Gastrocnemius medialis (tissue), 4 donors: Measurements from ENCODE around the gene SMG6.
"Not testable (repeated sequence)": the region's sequence is repeated elsewhere in the genome, so short reads cannot be mapped to it uniquely, and the experiment has no call there.

Experiments used
- POLR2A ChIP-seq, 2 donors: fragments of 450-650 bp; IDR thresholded peaks; one replicate each; pipeline ENCODE4 v1.6.1; 2017; ENCODE audit warnings: antibody characterized with exemption in 2 of 2, mild to moderate bottlenecking in 2 of 2, moderate library complexity in 2 of 2
- TF ChIP-seq, protein P1 (sequence below), 5 experiments: fragments of 450-650 bp in 3 of 5; fragments of 200-600 bp in 2 of 5; sonication (generic) in 2 of 5; IDR thresholded peaks in 4 of 5; conservative IDR thresholded peaks in 1 of 5; 1 replicate in 4 of 5; 2 replicates in 1 of 5; pipeline ENCODE4 v1.5.1; 2016 to 2019; ENCODE audit warnings: antibody characterized with exemption in 5 of 5, mild to moderate bottlenecking in 3 of 5, moderate library complexity in 3 of 5

DNA sequence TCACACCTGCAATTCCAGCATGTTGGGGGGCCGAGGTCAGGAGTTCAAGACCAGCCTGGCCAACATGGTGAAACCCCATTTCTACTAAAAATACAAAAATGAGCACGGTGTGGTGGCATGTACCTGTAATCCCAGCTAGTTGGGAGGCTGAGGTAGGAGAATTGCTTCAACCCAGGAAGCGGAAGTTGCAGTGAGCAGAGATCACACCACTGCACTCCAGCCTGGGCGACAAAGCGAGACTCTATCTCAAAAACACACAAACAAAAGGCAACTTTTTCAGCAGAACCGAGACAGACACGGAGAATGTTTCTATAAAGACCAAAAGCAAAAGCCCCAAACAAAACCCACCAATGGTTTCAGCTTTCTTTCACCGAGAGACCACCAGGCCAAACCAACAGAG lies 44.8 kb downstream of the SMG6 start:
- TF ChIP-seq, protein P1, sequence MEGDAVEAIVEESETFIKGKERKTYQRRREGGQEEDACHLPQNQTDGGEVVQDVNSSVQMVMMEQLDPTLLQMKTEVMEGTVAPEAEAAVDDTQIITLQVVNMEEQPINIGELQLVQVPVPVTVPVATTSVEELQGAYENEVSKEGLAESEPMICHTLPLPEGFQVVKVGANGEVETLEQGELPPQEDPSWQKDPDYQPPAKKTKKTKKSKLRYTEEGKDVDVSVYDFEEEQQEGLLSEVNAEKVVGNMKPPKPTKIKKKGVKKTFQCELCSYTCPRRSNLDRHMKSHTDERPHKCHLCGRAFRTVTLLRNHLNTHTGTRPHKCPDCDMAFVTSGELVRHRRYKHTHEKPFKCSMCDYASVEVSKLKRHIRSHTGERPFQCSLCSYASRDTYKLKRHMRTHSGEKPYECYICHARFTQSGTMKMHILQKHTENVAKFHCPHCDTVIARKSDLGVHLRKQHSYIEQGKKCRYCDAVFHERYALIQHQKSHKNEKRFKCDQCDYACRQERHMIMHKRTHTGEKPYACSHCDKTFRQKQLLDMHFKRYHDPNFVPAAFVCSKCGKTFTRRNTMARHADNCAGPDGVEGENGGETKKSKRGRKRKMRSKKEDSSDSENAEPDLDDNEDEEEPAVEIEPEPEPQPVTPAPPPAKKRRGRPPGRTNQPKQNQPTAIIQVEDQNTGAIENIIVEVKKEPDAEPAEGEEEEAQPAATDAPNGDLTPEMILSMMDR (IDR thresholded peaks at IDR 0.05 in 4 of 5, conservative IDR thresholded peaks at IDR 0.05 in 1 of 5), result not testable (repeated sequence)
- TF ChIP-seq POLR2A (IDR thresholded peaks at IDR 0.05), result not testable (repeated sequence)
